ENCODE results near the gene PIP4K2A.

DNA sequence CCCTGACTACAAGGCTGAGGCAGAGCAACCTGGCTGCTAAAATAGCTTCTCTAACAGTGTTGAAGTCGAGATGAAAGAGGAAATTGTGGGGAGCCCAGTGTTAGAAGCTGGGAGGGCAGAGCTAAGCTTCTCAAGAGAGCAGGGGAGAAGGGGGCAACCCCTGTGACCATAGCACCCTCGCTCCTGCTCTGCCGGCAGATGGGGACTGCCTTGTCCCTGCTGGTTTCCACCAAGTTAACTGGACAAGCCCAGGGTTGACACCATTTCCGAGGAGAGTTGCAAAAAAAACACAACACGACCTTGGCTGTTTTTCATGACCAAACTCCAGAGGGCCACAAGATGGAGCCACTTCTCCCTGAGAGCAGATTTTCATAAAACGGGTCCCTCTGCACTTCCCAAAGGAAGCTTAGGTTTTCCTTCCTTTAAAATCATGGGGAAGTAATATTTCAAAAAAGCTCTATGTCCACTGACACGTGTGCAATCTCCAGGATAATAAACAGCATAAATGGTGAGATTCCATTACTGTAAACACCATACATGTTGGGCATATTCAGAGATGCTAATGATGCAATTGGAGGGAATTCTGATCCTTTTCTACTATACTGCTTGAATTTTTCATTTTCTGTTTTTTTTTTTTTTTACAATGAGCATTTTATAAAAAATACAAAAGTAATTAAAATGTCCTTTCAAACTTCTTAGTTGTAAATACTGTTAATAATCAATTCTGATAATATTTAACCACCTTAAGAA lies 140.4 kb downstream of the PIP4K2A start:
- TF ChIP-seq MXD1 (CRISPR knock-in tag; IDR thresholded peaks at IDR 0.05) (no peak), POLR2AphosphoS5 (IDR thresholded peaks at IDR 0.05; ENCODE audit: low read depth, low read length) (no peak), RFX5 (IDR thresholded peaks at IDR 0.05; ENCODE audit: low read depth, low read length) (no peak), ZNF431 (CRISPR knock-in tag; IDR thresholded peaks at IDR 0.05; ENCODE audit: borderline replicate concordance, low read depth) (no peak), JUNB (CRISPR knock-in tag; IDR thresholded peaks at IDR 0.05; ENCODE audit: borderline replicate concordance) (no peak), EZH2 (conservative IDR thresholded peaks at IDR 0.05; ENCODE audit: low read depth, low read length) (no peak), NFKB2 (CRISPR knock-in tag; IDR thresholded peaks at IDR 0.05; ENCODE audit: borderline replicate concordance) (no peak)
